HepG2 (cell line): ENCODE results near the gene PRKN. TPM values are rescaled to one million over a fixed set of nuclear protein-coding genes. Genes with fewer than 3 reads are reported as not detected.

Source experiments
- ATAC-seq: fragments of 200-7000 bp; cut with Tn5 transposase; 3 replicates; pipeline ENCODE4 v1.9.1; 2020; ENCODE audit warnings: mild to moderate bottlenecking, moderate library complexity
- BruUV-seq: library from RNA; stranded (reverse); fragments of 400-500 nt; replicated peaks from 2 replicates; lab custom pipeline; 2021; lab: Mats Ljungman, UMichigan
- CTCF ChIA-PET: fragments of 300-600 bp; formaldehyde crosslinking; extraction: SDS; loops from one replicate; lab custom pipeline; 2021; ENCODE audit warnings: low total read pairs, inconsistent platforms, low intra/inter-chr PET ratio; lab: Yijun Ruan, JAX
- POLR2A ChIA-PET: fragments of 350-600 bp; sonication (Branson Sonifier 250); formaldehyde crosslinking; loops from one replicate; lab custom pipeline; 2020; ENCODE audit warnings: antibody characterized with exemption, inconsistent platforms; lab: Yijun Ruan, JAX
- DNase-seq: peaks from one replicate; pipeline ENCODE4 v3.0.0-alpha.2; 2015; ENCODE audit warnings: low spot score
- FAIRE-seq: peaks from 3 replicates; lab custom pipeline; 2011; peaks lifted over from hg19 to GRCh38; lab: Jason Lieb, UNC
- H2AFZ ChIP-seq: one replicate; pipeline ENCODE4 v1.6.1; 2011; ENCODE audit warnings: low read length, inconsistent platforms
- H3K27ac ChIP-seq: fragments of 300-600 bp; 3 replicates; pipeline ENCODE4 v1.8.0; 2011; ENCODE audit warnings: mixed run types, mild to moderate bottlenecking, mixed read lengths, low read length, inconsistent platforms; ENCODE audit not compliant: insufficient read depth; ENCODE audit errors: extremely low read length
- H3K27me3 ChIP-seq, 2 experiments: fragments of 200-600 bp in 1 of 2; 2 replicates in 1 of 2; 3 replicates in 1 of 2; pipeline versions ENCODE4 v1.6.0 to v1.8.0; 2011; ENCODE audit warnings: low read length in 2 of 2, mild to moderate bottlenecking in 2 of 2, moderate library complexity in 2 of 2, inconsistent platforms in 1 of 2; ENCODE audit not compliant: insufficient read depth in 2 of 2, control insufficient read depth in 1 of 2
- H3K36me3 ChIP-seq, 2 experiments: fragments of 200-600 bp in 1 of 2; replicated peaks in 1 of 2; 2 replicates in 1 of 2; 3 replicates in 1 of 2; pipeline versions ENCODE4 v1.5.1 to v1.8.0; 2011; ENCODE audit warnings: low read length in 2 of 2, inconsistent platforms in 1 of 2; ENCODE audit not compliant: insufficient read depth in 2 of 2, control insufficient read depth in 1 of 2
- H3K4me1 ChIP-seq: 2 replicates; pipeline ENCODE4 v1.5.1; 2012; ENCODE audit warnings: low read length, inconsistent platforms; ENCODE audit not compliant: insufficient read depth
- H3K4me2 ChIP-seq: 2 replicates; pipeline ENCODE4 v1.6.0; 2011; ENCODE audit warnings: low read depth, low read length, inconsistent platforms
- H3K4me3 ChIP-seq, 3 experiments: fragments of 200-600 bp in 1 of 3; sonication (generic), shearing (Covaris generic) in 1 of 3; replicated peaks in 1 of 3; 2 replicates each; pipeline ENCODE4 v1.5.1; 2011 to 2016; ENCODE audit warnings: low read length in 3 of 3, inconsistent platforms in 2 of 3, low read depth in 2 of 3, mild to moderate bottlenecking in 2 of 3, control low read depth in 1 of 3, mixed read lengths in 1 of 3; ENCODE audit not compliant: insufficient read depth in 1 of 3
- H3K79me2 ChIP-seq: one replicate; pipeline ENCODE4 v1.6.1; 2011; ENCODE audit warnings: low read length, inconsistent platforms; ENCODE audit not compliant: insufficient read depth
- H3K9ac ChIP-seq: 2 replicates; pipeline ENCODE4 v1.6.0; 2011; ENCODE audit warnings: mild to moderate bottlenecking, low read depth, low read length, inconsistent platforms; ENCODE audit not compliant: insufficient read depth
- H3K9me3 ChIP-seq: 2 replicates; pipeline ENCODE4 v1.5.1; 2012; ENCODE audit warnings: mild to moderate bottlenecking, low read length
- H4K20me1 ChIP-seq: 2 replicates; pipeline ENCODE4 v1.6.0; 2011; ENCODE audit warnings: inconsistent platforms, mild to moderate bottlenecking, low read length, moderate library complexity; ENCODE audit not compliant: insufficient read depth
- DNMT3B ChIP-seq: conservative IDR thresholded peaks from 2 replicates; pipeline ENCODE4 v1.6.1; 2016; ENCODE audit warnings: missing biosample characterization, control low read depth
- FOXK1 ChIP-seq: sonication (generic); formaldehyde crosslinking; IDR thresholded peaks from 2 replicates; pipeline ENCODE4 v1.4.0; 2020; ENCODE audit warnings: low read depth, missing genetic modification reagents, borderline replicate concordance
- NBN ChIP-seq: fragments of 450-650 bp; conservative IDR thresholded peaks from 2 replicates; pipeline ENCODE4 v1.6.1; 2017
- PAXIP1 ChIP-seq: sonication (generic); formaldehyde crosslinking; conservative IDR thresholded peaks from 2 replicates; pipeline ENCODE4 v1.4.0; 2020; ENCODE audit warnings: mild to moderate bottlenecking, missing genetic modification reagents, moderate library complexity
- RERE ChIP-seq: IDR thresholded peaks from 2 replicates; pipeline ENCODE4 v1.6.1; 2016; ENCODE audit warnings: low read depth, missing genetic modification reagents, missing compliant biosample characterization
- RXRA ChIP-seq: sonication (generic); formaldehyde crosslinking; IDR thresholded peaks from 2 replicates; pipeline ENCODE4 v1.5.1; 2020; ENCODE audit warnings: missing genetic modification reagents
- SKI ChIP-seq: fragments of 450-650 bp; IDR thresholded peaks from one replicate; pipeline ENCODE4 v1.6.1; 2018; ENCODE audit warnings: mild to moderate bottlenecking; ENCODE audit not compliant: partially characterized antibody
- TEAD3 ChIP-seq: optimal IDR thresholded peaks from 2 replicates; pipeline ENCODE3; 2016; ENCODE audit warnings: borderline replicate concordance
- ZEB1 ChIP-seq: IDR thresholded peaks from 2 replicates; pipeline ENCODE4 v1.6.1; 2012; ENCODE audit warnings: mild to moderate bottlenecking, low read depth, inconsistent platforms; ENCODE audit not compliant: insufficient replicate concordance
- ZKSCAN1 ChIP-seq: fragments of 150-350 bp; IDR thresholded peaks from 2 replicates; pipeline ENCODE4 v1.6.1; 2014; ENCODE audit warnings: low read length
- ZNF180 ChIP-seq: sonication (generic); formaldehyde crosslinking; IDR thresholded peaks from 2 replicates; pipeline ENCODE4 v1.4.0; 2020; ENCODE audit warnings: low read depth, missing genetic modification reagents, borderline replicate concordance
- ZNF451 ChIP-seq: sonication (generic); formaldehyde crosslinking; IDR thresholded peaks from 2 replicates; pipeline ENCODE4 v1.5.0; 2020; ENCODE audit warnings: mild to moderate bottlenecking, missing genetic modification reagents
- ZNF776 ChIP-seq: sonication (generic); formaldehyde crosslinking; IDR thresholded peaks from 2 replicates; pipeline ENCODE4 v1.4.0; 2020; ENCODE audit warnings: mild to moderate bottlenecking, missing genetic modification reagents
- WGBS: methylation state at CpG from one replicate; pipeline ENCODE4 v1.1.6; 2017; ENCODE audit warnings: low lambda C conversion rate; 5-methylcytosine and 5-hydroxymethylcytosine counted together
- in situ Hi-C: cut with HindIII; loops from 2 replicates; pipeline ENCODE4 v1.10.0; 2017; ENCODE audit warnings: low pct_unique_long_range_greater_than_20kb; ENCODE audit not compliant: extremely low pct_ligation_motif_present
- intact Hi-C: fragments of 100-400 bp; cut with micrococcal nuclease; formaldehyde crosslinking; loops from one replicate; pipeline ENCODE4 v1.10.0; 2022; ENCODE audit not compliant: unreplicated experiment
- polyA plus RNA-seq, 8 experiments: library from polyadenylated mRNA; depleted of rRNA in 3 of 8; stranded (reverse) in 7 of 8; unstranded in 1 of 8; fragments of >200 nt; fragmentation: Illumina TruSeq in 4 of 8; extraction: Trizol in 4 of 8; gene quantifications; 2 replicates each; pipeline versions ENCODE4 v1.2.1 to v1.2.3, GENCODE V29; 2011 to 2016; ENCODE audit warnings: low read depth in 4 of 8, missing spikeins in 1 of 8, mixed read lengths in 1 of 8; ENCODE audit not compliant: insufficient read depth in 1 of 8
- total RNA-seq, 5 experiments: library from RNA; depleted of rRNA; stranded (reverse); fragments of >200 nt; fragmentation: Illumina TruSeq; extraction: Trizol; gene quantifications; 2 replicates each; pipeline ENCODE4 v1.2.3, GENCODE V29; 2016; ENCODE audit warnings: low read depth in 1 of 5
- TF ChIP-seq, protein P1 (sequence below): IDR thresholded peaks from 2 replicates; pipeline ENCODE4 v1.6.1; 2012; ENCODE audit warnings: low read depth, low read length, improper control_type of control experiment

PRKN gene
- total and polyA plus RNA-seq, 2 of the 13 experiments (the other 11 are each of a cell fraction or from before 2014, with no cell fraction given): 0.31 to 0.44 TPM

- no peak for TF ChIP-seq RERE (CRISPR knock-in tag)
- TF ChIP-seq, all 625 proteins: peak for 0
These were observed 898.3 kb downstream of the PRKN start (continued) for GRCh38 chr6:161829291-161829729.

DNA sequence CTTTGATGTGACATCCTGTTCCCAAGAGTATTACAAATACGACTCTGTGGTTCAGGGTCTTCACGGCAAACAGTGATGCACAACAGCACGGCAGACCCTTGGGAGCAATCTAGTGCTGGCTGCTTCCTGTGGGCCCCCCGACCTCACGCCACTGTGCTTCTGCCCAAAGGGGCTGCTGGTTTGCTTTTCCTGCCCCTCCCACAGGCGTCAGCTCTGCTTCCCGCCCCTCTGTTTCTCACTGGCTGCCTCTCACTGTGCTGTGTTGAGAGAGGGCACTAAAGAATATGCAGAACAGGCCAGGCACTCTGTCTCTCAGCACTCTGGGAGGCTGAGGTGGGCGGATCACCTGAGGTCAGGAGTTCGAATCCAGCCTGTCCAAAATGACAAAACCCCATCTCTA, 899.2 kb downstream of the PRKN start:
- Histone ChIP-seq H2AFZ (no peak overlapping the region), H3K36me3 (no peaks in the 10 kb centered on the region), H3K4me1 (no peaks in the 10 kb centered on the region), H3K9me3 (no peaks in the 10 kb centered on the region), H3K27ac (no peak overlapping the region), H4K20me1 (no peaks in the 10 kb centered on the region), H3K27me3 (peaks cover 0 to 12% of the 10 kb centered on the region in 2 experiments; a peak in 2 of 5 replicates), H3K79me2 (no peaks in the 10 kb centered on the region), H3K4me3 (no peak overlapping the region), H3K4me2 (no peak overlapping the region), H3K9ac (no peak overlapping the region)
- WGBS: 27% methylated on average over 9 of the region's 9 CpGs
- POLR2A ChIA-PET: no interaction called here
- FAIRE-seq (no peak), ATAC-seq (no peak), DNase-seq (no peak)
- intact Hi-C loops: no loop called here
- CTCF ChIA-PET: no interaction called here
- no TSS peak for BruUV-seq
- in situ Hi-C loops: loop anchor here (25.0 kb wide), 1 partner anchor 909 kb away; the partner anchor contains the start of genes PACRG and PRKN
- TF ChIP-seq RXRA (CRISPR knock-in tag): no peak
- TF ChIP-seq ZNF776 (CRISPR knock-in tag): no peak
- no peak for TF ChIP-seq ZNF180
- TF ChIP-seq, protein P1, sequence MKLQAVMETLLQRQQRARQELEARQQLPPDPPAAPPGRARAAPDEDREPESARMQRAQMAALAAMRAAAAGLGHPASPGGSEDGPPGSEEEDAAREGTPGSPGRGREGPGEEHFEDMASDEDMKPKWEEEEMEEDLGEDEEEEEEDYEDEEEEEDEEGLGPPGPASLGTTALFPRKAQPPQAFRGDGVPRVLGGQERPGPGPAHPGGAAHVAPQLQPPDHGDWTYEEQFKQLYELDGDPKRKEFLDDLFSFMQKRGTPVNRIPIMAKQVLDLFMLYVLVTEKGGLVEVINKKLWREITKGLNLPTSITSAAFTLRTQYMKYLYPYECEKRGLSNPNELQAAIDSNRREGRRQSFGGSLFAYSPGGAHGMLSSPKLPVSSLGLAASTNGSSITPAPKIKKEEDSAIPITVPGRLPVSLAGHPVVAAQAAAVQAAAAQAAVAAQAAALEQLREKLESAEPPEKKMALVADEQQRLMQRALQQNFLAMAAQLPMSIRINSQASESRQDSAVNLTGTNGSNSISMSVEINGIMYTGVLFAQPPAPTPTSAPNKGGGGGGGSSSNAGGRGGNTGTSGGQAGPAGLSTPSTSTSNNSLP: no peak
- TF ChIP-seq TEAD3 (CRISPR knock-in tag): no peak
- TF ChIP-seq PAXIP1 (CRISPR knock-in tag): no peak
- no peak for TF ChIP-seq ZNF451 (CRISPR knock-in tag)
- no peak for TF ChIP-seq FOXK1
- TF ChIP-seq NBN: no peak
- TF ChIP-seq ZEB1: no peak
- no peak for TF ChIP-seq DNMT3B (CRISPR knock-in tag)
- TF ChIP-seq ZKSCAN1: no peak
- no peak for TF ChIP-seq SKI
